Endothelial cell of umbilical vein (primary cell): ENCODE results near the gene TMEM94. TPM values are rescaled to one million over a fixed set of nuclear protein-coding genes. Genes with fewer than 3 reads are reported as not detected.

Experiments
- BruUV-seq: library from RNA; stranded (reverse); fragments of 400-500 nt; replicated peaks from 2 replicates; lab custom pipeline; 2021; lab: Mats Ljungman, UMichigan
- CTCF ChIA-PET: fragments of 300-600, 350-600 bp; sonication (Branson Sonifier 250); formaldehyde crosslinking; loops from one replicate; lab custom pipeline; 2021; ENCODE audit warnings: antibody characterized with exemption, inconsistent platforms; lab: Charles Lee
- POLR2A ChIA-PET: fragments of 300-600, 350-600 bp; sonication (Branson Sonifier 250); formaldehyde crosslinking; loops from one replicate; lab custom pipeline; 2021; ENCODE audit warnings: antibody characterized with exemption, inconsistent platforms; lab: Charles Lee
- DNase-seq: peaks from one replicate; pipeline ENCODE4 v3.0.0-alpha.2; 2011; ENCODE audit warnings: low read depth, low spot score
- FAIRE-seq: peaks from 2 replicates; lab custom pipeline; 2011; peaks lifted over from hg19 to GRCh38; lab: Jason Lieb, UNC
- H2AFZ ChIP-seq: 2 replicates; pipeline ENCODE4 v1.6.0; 2012; ENCODE audit warnings: low read depth, low read length, control low read depth, inconsistent platforms
- H3K27ac ChIP-seq: 2 replicates; pipeline ENCODE4 v1.5.1; 2011; ENCODE audit warnings: low read depth, mild to moderate bottlenecking, control low read depth, low read length, moderate library complexity; ENCODE audit not compliant: insufficient read depth
- H3K27me3 ChIP-seq, 2 experiments: 2 replicates each; pipeline versions ENCODE4 v1.6.0 to v1.6.1; 2011; ENCODE audit warnings: low read length in 2 of 2, mixed read lengths in 1 of 2; ENCODE audit not compliant: control insufficient read depth in 2 of 2, insufficient read depth in 2 of 2
- H3K36me3 ChIP-seq, 2 experiments: 2 replicates in 1 of 2; 3 replicates in 1 of 2; pipeline ENCODE4 v1.5.1; 2011; ENCODE audit warnings: low read length in 2 of 2, mild to moderate bottlenecking in 1 of 2, moderate library complexity in 1 of 2; ENCODE audit not compliant: control insufficient read depth in 2 of 2, insufficient read depth in 2 of 2; ENCODE audit errors: extremely low read depth in 1 of 2
- H3K4me1 ChIP-seq: 3 replicates; pipeline ENCODE4 v1.5.1; 2011; ENCODE audit warnings: mild to moderate bottlenecking, low read length; ENCODE audit not compliant: control insufficient read depth, insufficient read depth; ENCODE audit errors: extremely low read depth
- H3K4me2 ChIP-seq: 2 replicates; pipeline ENCODE4 v1.6.1; 2011; ENCODE audit warnings: low read length, control low read depth, mixed read lengths; ENCODE audit not compliant: insufficient read depth
- H3K4me3 ChIP-seq, 3 experiments: fragments of 200-600 bp in 1 of 3; sonication (generic), shearing (Covaris generic) in 1 of 3; replicated peaks in 1 of 3; 2 replicates each; pipeline ENCODE4 v1.5.1; 2011 to 2016; ENCODE audit warnings: control low read depth in 3 of 3, low read length in 3 of 3, mild to moderate bottlenecking in 2 of 3, inconsistent platforms in 1 of 3, low read depth in 1 of 3, moderate library complexity in 1 of 3; ENCODE audit not compliant: insufficient read depth in 1 of 3
- H3K79me2 ChIP-seq: 2 replicates; pipeline ENCODE4 v1.6.0; 2012; ENCODE audit warnings: low read length, inconsistent platforms; ENCODE audit not compliant: control insufficient read depth, insufficient read depth
- H3K9ac ChIP-seq: replicated peaks from 2 replicates; pipeline ENCODE3; 2011; ENCODE audit warnings: low read length, control low read depth; ENCODE audit not compliant: insufficient read depth; ENCODE audit errors: extremely low read depth
- H3K9me1 ChIP-seq: replicated peaks from 3 replicates; pipeline ENCODE4 v1.6.0; 2011; ENCODE audit warnings: mild to moderate bottlenecking, low read length; ENCODE audit not compliant: control insufficient read depth, insufficient read depth; ENCODE audit errors: extremely low read depth
- H3K9me3 ChIP-seq: replicated peaks from 2 replicates; pipeline ENCODE4 v1.5.1; 2012; ENCODE audit warnings: low read length, inconsistent platforms; ENCODE audit not compliant: control insufficient read depth, insufficient read depth
- H4K20me1 ChIP-seq: replicated peaks from 2 replicates; pipeline ENCODE3; 2011; ENCODE audit warnings: mild to moderate bottlenecking, low read length; ENCODE audit not compliant: control insufficient read depth, insufficient read depth; ENCODE audit errors: extremely low read depth
- CTCF ChIP-seq, 2 donors: IDR thresholded peaks; 1 replicate in 1 of 2; 2 replicates in 1 of 2; pipeline ENCODE4 v1.5.1; 2011; ENCODE audit warnings: low read length in 2 of 2, mild to moderate bottlenecking in 2 of 2, moderate library complexity in 2 of 2, control low read depth in 1 of 2, inconsistent platforms in 1 of 2, low read depth in 1 of 2; ENCODE audit not compliant: insufficient read depth in 1 of 2; ENCODE audit errors: extremely low read depth in 1 of 2
- EZH2 ChIP-seq: IDR thresholded peaks from 2 replicates; pipeline ENCODE4 v1.6.1; 2012; ENCODE audit warnings: borderline replicate concordance, low read depth, mild to moderate bottlenecking, moderate library complexity, low read length, inconsistent platforms; ENCODE audit not compliant: severe bottlenecking
- FOS ChIP-seq: IDR thresholded peaks from 2 replicates; pipeline ENCODE4 v1.6.1; 2011; ENCODE audit warnings: mild to moderate bottlenecking, low read length, moderate library complexity, borderline replicate concordance; ENCODE audit not compliant: insufficient read depth
- GATA2 ChIP-seq: IDR thresholded peaks from 2 replicates; pipeline ENCODE4 v1.7.0; 2011; ENCODE audit warnings: low read depth, mild to moderate bottlenecking, moderate library complexity, mixed read lengths, low read length; ENCODE audit not compliant: insufficient read length, insufficient read depth
- JUN ChIP-seq: IDR thresholded peaks from 2 replicates; pipeline ENCODE4 v1.6.1; 2011; ENCODE audit warnings: borderline replicate concordance, low read depth; ENCODE audit not compliant: insufficient read length, insufficient read depth
- MAX ChIP-seq: IDR thresholded peaks from 2 replicates; pipeline ENCODE4 v1.6.1; 2011; ENCODE audit not compliant: insufficient read depth, insufficient read length
- MYC ChIP-seq: IDR thresholded peaks from one replicate; pipeline ENCODE4 v1.6.1; 2011; ENCODE audit warnings: mild to moderate bottlenecking, low read depth, low read length
- POLR2A ChIP-seq: IDR thresholded peaks from 2 replicates; pipeline ENCODE4 v1.6.1; 2012; ENCODE audit warnings: low read depth, mild to moderate bottlenecking, control low read depth, low read length
- POLR2AphosphoS5 ChIP-seq: IDR thresholded peaks from 2 replicates; pipeline ENCODE4 v1.6.1; 2012; ENCODE audit warnings: low read depth, mild to moderate bottlenecking, control low read depth, low read length, moderate library complexity; ENCODE audit not compliant: insufficient read depth
- dilution Hi-C: fragments of 300-500 bp; cut with MboI; formaldehyde crosslinking; loops from one replicate; pipeline ENCODE4 v1.15.0; 2019; ENCODE audit warnings: low sequenced_read_pairs; ENCODE audit not compliant: extremely low pct_ligation_motif_present
- intact Hi-C: fragments of 100-400 bp; cut with micrococcal nuclease; formaldehyde crosslinking; loops from one replicate; pipeline ENCODE4 v1.10.0; 2022
- polyA plus RNA-seq, 4 experiments: library from polyadenylated mRNA; depleted of rRNA in 3 of 4; stranded (reverse) in 3 of 4; unstranded in 1 of 4; fragments of >200 nt; gene quantifications; 2 replicates each; pipeline versions ENCODE4 v1.2.1 to v1.2.3, GENCODE V29; 2011 to 2012; ENCODE audit warnings: missing spikeins in 1 of 4
- total RNA-seq: library from RNA; stranded (reverse); gene quantifications from 2 replicates; pipeline ENCODE4 v1.2.3, GENCODE V29; 2021

The TMEM94 gene
- total and polyA plus RNA-seq, 2 donors (not counting 3 experiments of a cell fraction or from before 2014, with no cell fraction given): 69.2 to 75.9 TPM

- H3K4me2 ChIP-seq: no peak overlapping the region
- H3K9me1 ChIP-seq: no peaks in the 10 kb centered on the region
- H4K20me1 ChIP-seq: no peaks in the 10 kb centered on the region
- no peak overlapping the region for H2AFZ ChIP-seq
- no peak overlapping the region for H3K27ac ChIP-seq
- no peak overlapping the region for H3K4me3 ChIP-seq
- CTCF ChIA-PET: interaction anchor here (0.7 to 1.0 kb wide), 2 partner anchors 12 to 323 kb away, joined by 3 read pairs; no protein-coding TSS in a partner anchor
- DNase-seq (no peak), FAIRE-seq (no peak)
- dilution Hi-C loops: no loop called here
- no peaks in the 10 kb centered on the region for H3K79me2 ChIP-seq
- POLR2A ChIA-PET: no interaction called here
- no peaks in the 10 kb centered on the region for H3K27me3 ChIP-seq
- no TSS peak for BruUV-seq
- TF ChIP-seq FOS (no peak), GATA2 (no peak), EZH2 (no peak), CTCF (IDR thresholded peaks at IDR 0.05; ENCODE audit: extremely low read depth in 1 of 2, insufficient read depth in 1 of 2, low read depth in 1 of 2, low read length in 2 of 2) (no peak), MYC (no peak), POLR2A (no peak), POLR2AphosphoS5 (no peak), JUN (no peak), MAX (no peak)
- H3K36me3 ChIP-seq: no peaks in the 10 kb centered on the region
- H3K9ac ChIP-seq: no peak overlapping the region
- no peaks in the 10 kb centered on the region for H3K4me1 ChIP-seq
- intact Hi-C loops: no loop called here
- no peaks in the 10 kb centered on the region for H3K9me3 ChIP-seq
Observed at GRCh38 chr17:75450270-75450669, 6.2 kb upstream of the TMEM94 start.
